GM18526 (cell line): ENCODE measurements around the gene TMTC1.

Experiments used
- POLR2A ChIP-seq: IDR thresholded peaks from 3 replicates; pipeline ENCODE4 v1.6.1; 2011; ENCODE audit not compliant: insufficient read length; ENCODE audit errors: extremely low read depth

TMTC1 gene

DNA sequence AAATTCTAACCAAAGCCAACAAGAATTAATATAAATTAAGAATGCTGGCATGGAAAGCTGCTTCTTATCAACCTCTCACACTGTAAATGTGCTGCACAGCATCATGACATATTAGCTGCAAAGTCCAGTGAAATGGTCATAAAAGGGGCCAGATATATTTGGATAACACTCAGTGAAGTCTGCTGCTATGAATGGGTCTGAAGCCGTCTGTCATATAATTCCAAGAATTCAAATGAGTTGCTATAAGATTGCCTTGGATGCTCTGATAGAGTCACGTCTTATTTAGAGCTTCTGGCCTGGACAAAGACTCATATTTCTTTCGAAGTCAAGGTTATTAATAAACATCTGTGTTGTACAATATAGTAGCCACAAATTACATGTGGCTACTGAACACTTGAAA, 231.9 kb downstream of the TMTC1 start:
- no peak for TF ChIP-seq POLR2A

GRCh38 chr12:29547864-29548263, 235.9 kb downstream of the TMTC1 start:
- no peak for TF ChIP-seq POLR2A

DNA sequence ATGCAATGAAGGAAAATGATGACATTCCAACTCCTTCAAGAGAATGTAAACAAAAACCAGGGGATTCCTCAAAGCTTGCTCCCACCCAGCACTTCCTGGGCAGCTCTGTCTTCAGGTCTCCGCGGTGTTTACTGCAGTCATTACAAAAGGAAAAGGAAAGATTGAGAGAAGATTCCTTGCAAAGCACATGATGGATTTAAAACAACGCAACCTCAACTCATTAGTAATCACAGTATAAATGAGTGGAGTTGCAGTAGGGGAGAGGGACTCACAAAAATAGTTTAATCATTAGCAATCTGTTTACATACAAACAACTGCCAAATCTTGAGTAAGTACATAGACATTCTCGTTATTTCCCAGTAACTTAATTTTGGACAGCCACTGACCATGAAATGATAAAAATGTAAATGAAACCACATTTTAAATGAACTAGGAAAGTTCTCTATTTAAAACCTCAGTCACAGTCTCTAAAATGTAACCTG, 236.6 kb downstream of the TMTC1 start:
- no peak for TF ChIP-seq POLR2A

GRCh38 chr12:29546000-29546399, 237.7 kb downstream of the TMTC1 start:
- no peak for TF ChIP-seq POLR2A

- no peak for TF ChIP-seq POLR2A
Measured at GRCh38 chr12:29545102-29545467, 238.7 kb downstream of the TMTC1 start.

DNA sequence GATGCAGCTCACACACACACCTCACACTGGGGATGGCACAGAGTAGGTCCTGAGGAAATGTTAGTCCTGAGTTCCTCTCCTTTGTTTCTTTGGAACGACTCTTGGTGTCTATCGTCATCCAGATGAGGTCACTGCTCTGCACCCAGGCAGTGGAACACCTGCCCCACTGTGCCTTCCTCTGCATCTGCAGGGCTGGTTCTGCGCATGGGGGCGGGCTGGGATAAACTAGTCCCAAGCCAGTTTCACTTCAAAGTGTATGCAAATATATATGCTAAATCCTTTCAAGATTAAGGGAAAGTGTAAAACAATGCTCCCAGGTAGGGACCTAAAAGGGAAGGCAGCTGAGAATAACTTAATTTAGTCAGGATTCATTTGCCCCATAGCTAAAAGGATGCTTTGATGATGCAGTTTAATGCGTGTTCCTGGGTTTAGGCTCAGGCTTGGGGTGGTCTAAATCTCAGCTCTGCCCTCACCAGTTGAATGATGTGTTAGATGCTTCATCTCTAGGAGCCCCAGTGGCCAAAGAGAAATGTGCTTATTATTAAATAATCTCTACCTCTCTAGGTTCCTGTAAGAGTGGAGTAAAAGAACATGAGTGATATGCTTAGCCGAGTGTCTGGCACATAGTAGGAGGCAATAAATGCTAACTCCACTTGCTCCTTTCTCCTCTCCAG, 239.2 kb downstream of the TMTC1 start:
- TF ChIP-seq POLR2A: no peak

GRCh38 chr12:29543036-29543435, 240.7 kb downstream of the TMTC1 start:
- no peak for TF ChIP-seq POLR2A

DNA sequence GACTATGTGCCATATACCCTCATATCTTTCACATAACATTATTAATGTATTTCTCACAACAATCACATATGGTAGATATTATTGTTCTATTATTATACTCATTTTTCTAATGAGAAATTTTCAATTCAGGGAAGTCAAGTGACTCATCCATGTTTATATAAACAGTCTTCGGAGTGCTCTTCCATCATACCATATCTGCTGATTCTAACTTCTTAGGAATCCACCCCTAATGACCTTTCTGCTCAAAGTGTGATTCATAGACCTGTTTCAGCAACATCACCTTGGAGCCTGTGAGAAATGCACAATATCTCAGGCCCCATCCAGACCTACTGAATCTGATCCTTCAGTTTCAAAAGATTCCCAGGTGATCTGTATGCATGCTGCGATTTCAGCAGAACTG, 246.4 kb downstream of the TMTC1 start:
- no peak for TF ChIP-seq POLR2A

DNA sequence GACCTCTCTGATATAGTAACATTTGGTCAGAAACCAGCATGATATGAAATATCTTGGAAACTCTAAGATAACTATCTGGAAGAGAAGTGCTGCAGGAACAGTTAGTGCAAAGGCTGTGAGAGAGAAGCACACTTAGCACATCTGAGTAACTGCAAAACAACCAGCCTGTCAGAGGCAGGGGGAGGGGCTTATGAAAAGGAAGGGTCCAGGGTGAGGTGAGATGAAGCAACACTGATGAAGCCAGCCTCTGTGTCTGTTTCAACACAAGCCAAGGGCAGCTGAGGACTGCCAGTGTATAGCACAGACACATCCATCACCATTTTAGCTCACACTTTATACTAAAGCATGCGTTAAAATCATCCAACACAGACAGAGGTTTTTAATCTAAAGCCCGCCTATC, 248.8 kb downstream of the TMTC1 start:
- TF ChIP-seq POLR2A: no peak

GRCh38 chr12:29533815-29534489, 249.8 kb downstream of the TMTC1 start:
- TF ChIP-seq POLR2A: no peak

- no peak for TF ChIP-seq POLR2A
Measured at GRCh38 chr12:29531471-29531870, 252.3 kb downstream of the TMTC1 start.

DNA sequence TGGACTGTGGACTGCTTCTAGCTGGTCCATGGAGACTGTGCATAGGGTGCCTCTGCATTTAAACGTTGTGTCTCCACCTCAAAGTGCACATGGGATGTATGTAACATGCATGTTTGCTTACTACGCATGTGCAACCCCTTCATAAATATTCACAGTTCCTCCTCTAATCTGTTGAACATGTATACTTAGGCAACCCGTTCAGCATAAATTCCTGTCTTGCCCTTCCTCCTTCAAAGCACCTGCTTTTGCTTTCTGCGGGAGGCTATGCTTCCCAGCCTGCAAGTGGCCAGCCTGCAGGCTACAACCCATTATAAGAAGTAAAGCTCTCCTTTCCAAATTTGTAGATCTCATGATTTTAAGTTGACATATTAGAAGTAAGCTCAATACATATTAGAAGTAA, 253.3 kb downstream of the TMTC1 start:
- no peak for TF ChIP-seq POLR2A

GRCh38 chr12:29528161-29528560, 255.6 kb downstream of the TMTC1 start:
- no peak for TF ChIP-seq POLR2A

DNA sequence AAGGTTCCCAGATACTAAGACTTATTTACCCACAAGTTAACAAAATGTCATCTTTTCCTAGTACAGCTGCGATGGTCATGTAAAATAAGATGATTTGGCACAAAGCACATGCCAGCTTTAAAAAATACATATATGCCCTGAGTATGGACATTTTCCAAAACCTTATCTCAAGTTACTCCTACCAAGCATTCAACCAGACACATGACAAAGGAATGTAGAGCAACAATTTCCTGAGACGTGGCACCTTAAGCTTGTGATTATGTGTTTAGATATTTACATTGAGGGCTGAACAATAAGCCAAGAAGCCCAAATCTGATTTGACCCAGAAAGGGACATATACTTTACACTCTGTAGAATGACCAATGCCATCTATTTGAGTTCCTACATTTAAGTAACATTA, 261.8 kb downstream of the TMTC1 start:
- TF ChIP-seq POLR2A: no peak

DNA sequence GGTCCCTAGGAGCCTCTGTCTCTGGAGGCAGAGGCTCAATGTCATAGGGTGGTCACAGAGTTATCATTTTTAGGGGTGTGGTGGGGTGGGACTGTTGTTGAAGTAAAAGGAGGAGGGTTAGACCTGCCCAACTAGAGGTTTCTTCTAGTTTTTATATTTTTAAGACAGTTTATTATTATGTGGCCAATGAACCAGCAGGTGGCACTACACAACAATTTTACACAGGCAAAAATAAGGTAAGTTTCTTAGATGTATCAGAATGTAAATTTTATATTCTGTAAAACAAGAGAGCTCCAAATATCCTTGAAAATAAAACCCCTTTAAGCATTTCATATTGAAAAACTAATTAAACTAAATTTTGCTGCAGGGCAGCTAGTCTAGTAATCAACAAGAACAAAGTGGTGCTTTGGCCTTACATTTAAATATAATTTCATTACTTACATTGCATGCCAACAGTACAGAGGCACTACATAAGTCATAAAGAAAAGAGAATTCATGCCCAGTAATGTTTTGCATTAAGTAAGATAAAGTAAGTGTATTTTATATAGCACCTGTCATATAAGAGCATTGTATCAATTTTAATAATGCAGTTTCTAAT, 264.1 kb downstream of the TMTC1 start:
- no peak for TF ChIP-seq POLR2A

- no peak for TF ChIP-seq POLR2A
Measured at GRCh38 chr12:29518407-29518806, 265.3 kb downstream of the TMTC1 start.
